ENCODE measurements around the gene PSMG1. TPM values are rescaled to one million over a fixed set of nuclear protein-coding genes. Genes with fewer than 3 reads are reported as not detected.
A peak's percentile ranks its signal among the peaks of the same experiment; 100 is the strongest.

The PSMG1 gene
- total and polyA plus RNA-seq, 9 of the 15 experiments (the other 6 are each of a cell fraction or from before 2014, with no cell fraction given) = 54.5 to 427 (median 328) TPM

DNA sequence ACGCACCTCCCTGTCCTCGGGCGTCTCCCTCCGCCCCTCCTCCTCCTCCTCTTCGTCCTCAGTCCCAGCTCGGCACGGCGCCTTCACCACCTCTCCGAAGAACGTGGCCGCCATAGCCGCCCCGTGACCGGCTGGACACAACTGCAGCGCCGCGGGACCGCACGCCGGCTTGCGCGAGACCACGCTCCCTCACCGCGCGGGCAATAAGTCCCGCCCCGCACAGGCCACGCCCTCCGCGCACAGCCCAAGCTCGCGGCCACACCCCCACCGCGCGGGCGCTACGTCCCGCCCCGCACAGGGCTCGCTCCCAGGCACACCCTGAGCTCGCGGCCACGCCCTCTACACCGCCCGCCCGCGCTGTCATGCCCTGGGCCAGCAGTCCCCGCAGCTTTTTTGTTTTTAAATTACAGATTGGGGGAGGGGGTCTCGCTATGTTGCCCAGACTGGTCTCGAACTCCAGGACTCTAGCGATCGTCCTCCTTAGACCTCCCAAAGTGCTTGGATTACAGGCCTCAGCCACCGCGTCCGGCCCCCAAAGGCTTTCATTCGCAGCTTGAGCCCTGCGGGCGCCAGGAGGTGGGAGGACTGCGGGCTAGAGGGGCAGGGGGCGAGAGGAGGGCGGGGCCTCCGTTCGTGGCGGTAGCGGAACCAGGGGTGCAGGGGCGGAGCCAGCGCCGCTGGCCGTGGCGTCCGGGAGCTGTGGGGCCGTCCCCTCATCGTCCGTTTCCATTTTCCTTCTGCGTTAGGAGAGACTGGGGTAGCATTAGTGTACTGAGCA lies at the start of gene PSMG1 (continued):
- TF ChIP-seq, protein P1, sequence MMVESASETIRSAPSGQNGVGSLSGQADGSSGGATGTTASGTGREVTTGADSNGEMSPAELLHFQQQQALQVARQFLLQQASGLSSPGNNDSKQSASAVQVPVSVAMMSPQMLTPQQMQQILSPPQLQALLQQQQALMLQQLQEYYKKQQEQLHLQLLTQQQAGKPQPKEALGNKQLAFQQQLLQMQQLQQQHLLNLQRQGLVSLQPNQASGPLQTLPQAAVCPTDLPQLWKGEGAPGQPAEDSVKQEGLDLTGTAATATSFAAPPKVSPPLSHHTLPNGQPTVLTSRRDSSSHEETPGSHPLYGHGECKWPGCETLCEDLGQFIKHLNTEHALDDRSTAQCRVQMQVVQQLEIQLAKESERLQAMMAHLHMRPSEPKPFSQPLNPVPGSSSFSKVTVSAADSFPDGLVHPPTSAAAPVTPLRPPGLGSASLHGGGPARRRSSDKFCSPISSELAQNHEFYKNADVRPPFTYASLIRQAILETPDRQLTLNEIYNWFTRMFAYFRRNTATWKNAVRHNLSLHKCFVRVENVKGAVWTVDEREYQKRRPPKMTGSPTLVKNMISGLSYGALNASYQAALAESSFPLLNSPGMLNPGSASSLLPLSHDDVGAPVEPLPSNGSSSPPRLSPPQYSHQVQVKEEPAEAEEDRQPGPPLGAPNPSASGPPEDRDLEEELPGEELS (CRISPR knock-in tag; IDR thresholded peaks at IDR 0.05; ENCODE audit: borderline replicate concordance) = peak; percentile 89
- no peak for TF ChIP-seq MCM7 (IDR thresholded peaks at IDR 0.05)
- TF ChIP-seq NEUROD1 (IDR thresholded peaks at IDR 0.05; ENCODE audit: borderline replicate concordance, low read depth, low read length, partially characterized antibody) = peak; percentile 33
- TF ChIP-seq TCF7 (IDR thresholded peaks at IDR 0.05; ENCODE audit: borderline replicate concordance) = no peak
- no peak for TF ChIP-seq SMARCB1 (IDR thresholded peaks at IDR 0.05; ENCODE audit: insufficient read length, low read depth)
- no peak for TF ChIP-seq PRMT5 (CRISPR knock-in tag; IDR thresholded peaks at IDR 0.05)
- TF ChIP-seq, protein P2, sequence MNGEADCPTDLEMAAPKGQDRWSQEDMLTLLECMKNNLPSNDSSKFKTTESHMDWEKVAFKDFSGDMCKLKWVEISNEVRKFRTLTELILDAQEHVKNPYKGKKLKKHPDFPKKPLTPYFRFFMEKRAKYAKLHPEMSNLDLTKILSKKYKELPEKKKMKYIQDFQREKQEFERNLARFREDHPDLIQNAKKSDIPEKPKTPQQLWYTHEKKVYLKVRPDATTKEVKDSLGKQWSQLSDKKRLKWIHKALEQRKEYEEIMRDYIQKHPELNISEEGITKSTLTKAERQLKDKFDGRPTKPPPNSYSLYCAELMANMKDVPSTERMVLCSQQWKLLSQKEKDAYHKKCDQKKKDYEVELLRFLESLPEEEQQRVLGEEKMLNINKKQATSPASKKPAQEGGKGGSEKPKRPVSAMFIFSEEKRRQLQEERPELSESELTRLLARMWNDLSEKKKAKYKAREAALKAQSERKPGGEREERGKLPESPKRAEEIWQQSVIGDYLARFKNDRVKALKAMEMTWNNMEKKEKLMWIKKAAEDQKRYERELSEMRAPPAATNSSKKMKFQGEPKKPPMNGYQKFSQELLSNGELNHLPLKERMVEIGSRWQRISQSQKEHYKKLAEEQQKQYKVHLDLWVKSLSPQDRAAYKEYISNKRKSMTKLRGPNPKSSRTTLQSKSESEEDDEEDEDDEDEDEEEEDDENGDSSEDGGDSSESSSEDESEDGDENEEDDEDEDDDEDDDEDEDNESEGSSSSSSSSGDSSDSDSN (IDR thresholded peaks at IDR 0.05; ENCODE audit: borderline replicate concordance in 1 of 2, low read depth in 2 of 2, low read length in 2 of 2) = peak in 1 of 2 experiments; percentile 62; a peak in 2 of 4 replicates
- TF ChIP-seq KAT8 (IDR thresholded peaks at IDR 0.05; ENCODE audit: low read depth) = no peak
- peak; percentile 84 for TF ChIP-seq HNRNPLL (IDR thresholded peaks at IDR 0.05; ENCODE audit: low read depth, low read length, poor library complexity, severe bottlenecking)
- TF ChIP-seq ZNF780A (CRISPR knock-in tag; IDR thresholded peaks at IDR 0.05) = no peak
- TF ChIP-seq MAZ (CRISPR knock-in tag; conservative IDR thresholded peaks at IDR 0.05 in 1 of 2, IDR thresholded peaks at IDR 0.05 in 1 of 2) = peak; percentile 86 to 91
- TF ChIP-seq, protein P3, sequence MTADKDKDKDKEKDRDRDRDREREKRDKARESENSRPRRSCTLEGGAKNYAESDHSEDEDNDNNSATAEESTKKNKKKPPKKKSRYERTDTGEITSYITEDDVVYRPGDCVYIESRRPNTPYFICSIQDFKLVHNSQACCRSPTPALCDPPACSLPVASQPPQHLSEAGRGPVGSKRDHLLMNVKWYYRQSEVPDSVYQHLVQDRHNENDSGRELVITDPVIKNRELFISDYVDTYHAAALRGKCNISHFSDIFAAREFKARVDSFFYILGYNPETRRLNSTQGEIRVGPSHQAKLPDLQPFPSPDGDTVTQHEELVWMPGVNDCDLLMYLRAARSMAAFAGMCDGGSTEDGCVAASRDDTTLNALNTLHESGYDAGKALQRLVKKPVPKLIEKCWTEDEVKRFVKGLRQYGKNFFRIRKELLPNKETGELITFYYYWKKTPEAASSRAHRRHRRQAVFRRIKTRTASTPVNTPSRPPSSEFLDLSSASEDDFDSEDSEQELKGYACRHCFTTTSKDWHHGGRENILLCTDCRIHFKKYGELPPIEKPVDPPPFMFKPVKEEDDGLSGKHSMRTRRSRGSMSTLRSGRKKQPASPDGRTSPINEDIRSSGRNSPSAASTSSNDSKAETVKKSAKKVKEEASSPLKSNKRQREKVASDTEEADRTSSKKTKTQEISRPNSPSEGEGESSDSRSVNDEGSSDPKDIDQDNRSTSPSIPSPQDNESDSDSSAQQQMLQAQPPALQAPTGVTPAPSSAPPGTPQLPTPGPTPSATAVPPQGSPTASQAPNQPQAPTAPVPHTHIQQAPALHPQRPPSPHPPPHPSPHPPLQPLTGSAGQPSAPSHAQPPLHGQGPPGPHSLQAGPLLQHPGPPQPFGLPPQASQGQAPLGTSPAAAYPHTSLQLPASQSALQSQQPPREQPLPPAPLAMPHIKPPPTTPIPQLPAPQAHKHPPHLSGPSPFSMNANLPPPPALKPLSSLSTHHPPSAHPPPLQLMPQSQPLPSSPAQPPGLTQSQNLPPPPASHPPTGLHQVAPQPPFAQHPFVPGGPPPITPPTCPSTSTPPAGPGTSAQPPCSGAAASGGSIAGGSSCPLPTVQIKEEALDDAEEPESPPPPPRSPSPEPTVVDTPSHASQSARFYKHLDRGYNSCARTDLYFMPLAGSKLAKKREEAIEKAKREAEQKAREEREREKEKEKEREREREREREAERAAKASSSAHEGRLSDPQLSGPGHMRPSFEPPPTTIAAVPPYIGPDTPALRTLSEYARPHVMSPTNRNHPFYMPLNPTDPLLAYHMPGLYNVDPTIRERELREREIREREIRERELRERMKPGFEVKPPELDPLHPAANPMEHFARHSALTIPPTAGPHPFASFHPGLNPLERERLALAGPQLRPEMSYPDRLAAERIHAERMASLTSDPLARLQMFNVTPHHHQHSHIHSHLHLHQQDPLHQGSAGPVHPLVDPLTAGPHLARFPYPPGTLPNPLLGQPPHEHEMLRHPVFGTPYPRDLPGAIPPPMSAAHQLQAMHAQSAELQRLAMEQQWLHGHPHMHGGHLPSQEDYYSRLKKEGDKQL (CRISPR knock-in tag; IDR thresholded peaks at IDR 0.05; ENCODE audit: borderline replicate concordance) = no peak
- TF ChIP-seq NCOA4 (IDR thresholded peaks at IDR 0.05; ENCODE audit: partially characterized antibody) = no peak
- TF ChIP-seq LARP7 (IDR thresholded peaks at IDR 0.05) = no peak
- no peak for TF ChIP-seq HDGF (IDR thresholded peaks at IDR 0.05)
- peak; percentile 46; the same call in 1 of the 2 replicates for TF ChIP-seq GTF2E2 (tag; IDR thresholded peaks at IDR 0.05)
- no peak for TF ChIP-seq ZNF354B (CRISPR knock-in tag; IDR thresholded peaks at IDR 0.05)
- TF ChIP-seq ZNF324 (CRISPR knock-in tag; IDR thresholded peaks at IDR 0.05) = no peak; the same call in 1 of the 2 replicates
